Activated naive CD4-positive, alpha-beta T cell treated with anti-CD3 and anti-CD28 coated beads for 36 hours (primary cell): Measurements from ENCODE around the gene KIFBP. TPM values are rescaled to one million over a fixed set of nuclear protein-coding genes. Genes with fewer than 3 reads are reported as not detected.

Source experiments
- CTCF ChIA-PET: fragments of 350-600 bp; sonication (Branson Sonifier 250); formaldehyde crosslinking; loops from one replicate; lab custom pipeline; 2021; ENCODE audit warnings: antibody characterized with exemption; lab: Charles Lee
- DNase-seq: peaks from one replicate; pipeline ENCODE4 v3.0.0-alpha.2; 2020
- H3K27ac Mint-ChIP-seq: one replicate; pipeline ENCODE4 v1.8.0; 2021; ENCODE audit warnings: mild to moderate bottlenecking, mixed read lengths
- H3K27me3 Mint-ChIP-seq: one replicate; pipeline ENCODE4 v1.8.0; 2021; ENCODE audit warnings: low read depth, mixed read lengths
- H3K36me3 Mint-ChIP-seq: one replicate; pipeline ENCODE4 v1.8.0; 2021; ENCODE audit warnings: low read depth, mixed read lengths
- H3K4me1 Mint-ChIP-seq: one replicate; pipeline ENCODE4 v1.8.0; 2021; ENCODE audit warnings: low read depth, mixed read lengths
- H3K4me3 Mint-ChIP-seq: one replicate; pipeline ENCODE4 v1.8.0; 2021; ENCODE audit warnings: mild to moderate bottlenecking, moderate library complexity, mixed read lengths
- H3K9me3 Mint-ChIP-seq: one replicate; pipeline ENCODE4 v1.8.0; 2021; ENCODE audit warnings: mixed read lengths
- intact Hi-C: fragments of 100-400 bp; cut with micrococcal nuclease; formaldehyde crosslinking; loops from one replicate; pipeline ENCODE4 v1.15.1; 2023
- total RNA-seq, 2 experiments: library from RNA; stranded (reverse); gene quantifications; one replicate each; pipeline ENCODE4 v1.2.3, GENCODE V29; 2021

KIFBP gene
- total RNA-seq, 2 experiments from 2014 or later: 10.1 to 10.6 TPM

- no peaks in the 10 kb centered on the region for H3K27me3 Mint-ChIP-seq
- peak overlapping the region; percentile 52 for H3K27ac Mint-ChIP-seq
- H3K4me3 Mint-ChIP-seq: no peak overlapping the region
- no peaks in the 10 kb centered on the region for H3K36me3 Mint-ChIP-seq
- intact Hi-C loops: loop anchor here (1.0 to 2.0 kb wide), 4 partner anchors 10 to 50 kb away; no protein-coding TSS in a partner anchor
- H3K9me3 Mint-ChIP-seq: no peaks in the 10 kb centered on the region
- peaks cover 44% of the 10 kb centered on the region for H3K4me1 Mint-ChIP-seq
- DNase-seq: no peak
- CTCF ChIA-PET: interaction anchor here (0.7 to 1.3 kb wide), 8 partner anchors 9 to 50 kb away, joined by 3 to 10 read pairs (median 4); no protein-coding TSS in a partner anchor
Measured at GRCh38 chr10:69055241-69055640, 66.6 kb downstream of the KIFBP start.

DNA sequence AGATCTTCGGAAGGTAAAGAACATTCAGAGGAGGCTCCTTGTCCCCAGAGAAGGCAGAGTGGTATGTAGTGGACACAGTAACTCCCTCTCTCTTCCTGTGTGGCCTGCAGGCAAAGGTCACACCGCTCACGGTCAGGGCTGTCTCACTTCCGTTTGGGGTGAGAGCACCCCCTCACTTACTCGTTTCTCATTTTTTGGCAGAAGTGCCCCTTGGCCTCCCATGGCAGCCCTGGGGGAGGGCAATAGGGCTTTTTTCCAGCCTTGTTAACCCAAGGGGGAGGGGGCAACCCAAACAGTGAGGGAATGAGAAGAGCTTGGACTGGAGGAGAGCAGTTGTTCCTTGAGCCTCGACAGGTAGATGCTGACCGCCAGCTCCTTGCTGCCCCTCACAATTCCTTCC is 67.5 kb downstream of the KIFBP start:
- no peak overlapping the region for H3K27ac Mint-ChIP-seq
- no peaks in the 10 kb centered on the region for H3K36me3 Mint-ChIP-seq
- intact Hi-C loops: no loop called here
- H3K4me1 Mint-ChIP-seq: peaks cover 43% of the 10 kb centered on the region
- no peaks in the 10 kb centered on the region for H3K9me3 Mint-ChIP-seq
- CTCF ChIA-PET: interaction anchor here (1.3 kb wide), 2 partner anchors 10 kb away, joined by 4 to 9 read pairs; no protein-coding TSS in a partner anchor
- DNase-seq: no peak
- H3K27me3 Mint-ChIP-seq: no peaks in the 10 kb centered on the region
- H3K4me3 Mint-ChIP-seq: no peak overlapping the region

DNA sequence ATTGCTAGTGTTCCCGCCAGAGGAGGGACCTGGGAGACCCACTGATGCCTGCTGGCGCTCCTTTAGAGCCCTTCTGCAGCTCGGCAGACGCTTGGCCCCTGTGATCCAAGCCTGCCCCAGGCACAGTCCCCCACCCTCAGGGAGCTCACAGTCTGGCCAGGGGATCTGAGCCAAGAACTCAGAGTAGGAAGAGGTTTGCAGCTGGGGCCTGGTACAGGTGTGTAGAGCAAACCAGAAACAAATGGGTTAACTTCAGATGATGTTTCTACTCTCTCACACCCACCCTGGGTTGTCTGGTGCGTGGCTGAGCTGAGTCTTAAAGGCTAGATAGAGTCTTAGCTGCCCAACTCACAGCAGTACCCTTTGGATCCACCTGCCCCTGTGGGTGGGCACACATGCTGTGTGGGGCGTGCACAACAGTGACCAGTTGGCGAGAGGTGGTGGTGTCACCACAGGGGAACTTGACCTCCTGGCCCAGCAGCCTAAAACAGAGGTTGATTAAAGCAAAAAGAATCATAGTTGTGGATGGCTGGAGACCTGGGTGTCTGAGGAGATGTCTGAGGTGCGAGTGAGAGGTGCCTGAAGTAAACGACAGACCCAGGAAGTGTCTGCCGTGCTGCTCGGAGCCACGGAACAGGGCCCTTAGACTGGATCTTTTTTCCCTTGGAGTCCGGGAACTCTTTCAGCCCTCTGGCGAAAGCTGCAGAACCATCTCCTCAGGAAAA is 68.1 kb downstream of the KIFBP start:
- Mint-ChIP-seq H3K27ac (no peak overlapping the region), H3K4me3 (no peak overlapping the region), H3K27me3 (no peaks in the 10 kb centered on the region), H3K36me3 (no peaks in the 10 kb centered on the region), H3K4me1 (peaks cover 45% of the 10 kb centered on the region), H3K9me3 (no peaks in the 10 kb centered on the region)
- DNase-seq: no peak
- intact Hi-C loops: no loop called here
- CTCF ChIA-PET: interaction anchor here (1.3 kb wide), 1 partner anchor 9 kb away, joined by 9 read pairs; no protein-coding TSS in a partner anchor

DNA sequence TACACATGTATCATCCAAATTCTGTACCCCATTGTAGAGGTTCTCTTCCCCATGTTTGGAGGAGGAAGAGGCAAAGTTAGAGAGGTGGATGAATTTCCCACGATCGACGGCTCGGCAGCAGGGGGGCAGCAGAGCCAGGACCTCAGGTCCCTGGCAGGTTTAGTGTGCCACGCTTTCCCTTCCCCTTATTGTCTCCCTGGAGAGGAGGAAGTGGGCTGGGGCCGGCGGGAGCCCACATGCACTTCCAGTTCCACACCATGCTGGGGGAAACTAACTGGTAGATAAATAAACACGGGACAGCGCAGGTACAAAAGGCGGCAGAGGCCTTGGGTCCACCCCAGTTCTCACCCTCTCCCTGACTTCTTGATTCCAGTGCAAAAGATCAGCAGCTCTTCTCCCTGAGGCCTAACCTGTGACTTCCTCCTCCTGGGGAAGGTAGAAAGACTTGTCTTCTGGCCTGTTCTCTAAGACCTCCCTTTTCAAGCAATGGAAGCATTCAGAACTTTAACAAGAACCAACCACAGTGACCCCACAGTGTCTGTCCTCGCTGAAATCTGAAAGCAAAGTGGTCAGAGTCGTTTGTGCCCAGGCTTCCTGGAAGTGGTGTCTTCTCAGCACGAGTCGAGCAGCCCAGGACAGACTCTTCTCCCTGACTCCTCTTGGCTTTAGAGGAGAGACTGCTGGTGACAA is 68.8 kb downstream of the KIFBP start:
- peak; percentile 26 for DNase-seq
- peak overlapping the region; percentile 80 for H3K27ac Mint-ChIP-seq
- peak overlapping the region; percentile 26 for H3K4me3 Mint-ChIP-seq
- H3K27me3 Mint-ChIP-seq: no peaks in the 10 kb centered on the region
- CTCF ChIA-PET: interaction anchor here (1.3 kb wide), 1 partner anchor 8 kb away, joined by 9 read pairs; no protein-coding TSS in a partner anchor
- H3K36me3 Mint-ChIP-seq: no peaks in the 10 kb centered on the region
- H3K4me1 Mint-ChIP-seq: peaks cover 52% of the 10 kb centered on the region
- no peaks in the 10 kb centered on the region for H3K9me3 Mint-ChIP-seq
- intact Hi-C loops: no loop called here

- Mint-ChIP-seq H3K9me3 (no peaks in the 10 kb centered on the region), H3K27ac (no peak overlapping the region), H3K4me3 (no peak overlapping the region), H3K27me3 (no peaks in the 10 kb centered on the region), H3K36me3 (no peaks in the 10 kb centered on the region), H3K4me1 (peaks cover 53% of the 10 kb centered on the region)
- CTCF ChIA-PET: no interaction called here
- DNase-seq: no peak
- intact Hi-C loops: no loop called here
Measured at GRCh38 chr10:69057951-69058297, 69.3 kb downstream of the KIFBP start.

GRCh38 chr10:69060127-69060798 is 71.7 kb downstream of the KIFBP start:
- no peak for DNase-seq
- H3K9me3 Mint-ChIP-seq: no peaks in the 10 kb centered on the region
- H3K4me3 Mint-ChIP-seq: no peak overlapping the region
- H3K27me3 Mint-ChIP-seq: no peaks in the 10 kb centered on the region
- peaks cover 51% of the 10 kb centered on the region for H3K4me1 Mint-ChIP-seq
- intact Hi-C loops: no loop called here
- H3K27ac Mint-ChIP-seq: no peak overlapping the region
- no peaks in the 10 kb centered on the region for H3K36me3 Mint-ChIP-seq
- CTCF ChIA-PET: interaction anchor here (0.7 kb wide), 1 partner anchor 625 kb away, joined by 3 read pairs; no protein-coding TSS in a partner anchor

GRCh38 chr10:69061305-69062161 is 72.9 kb downstream of the KIFBP start:
- CTCF ChIA-PET: interaction anchor here (1.5 to 1.6 kb wide), 3 partner anchors 34 to 56 kb away, joined by 3 to 5 read pairs (median 3); no protein-coding TSS in a partner anchor
- intact Hi-C loops: no loop called here
- Mint-ChIP-seq H3K4me1 (peaks cover 50% of the 10 kb centered on the region), H3K4me3 (peak overlapping the region; percentile 44), H3K9me3 (no peaks in the 10 kb centered on the region), H3K27me3 (no peaks in the 10 kb centered on the region), H3K36me3 (no peaks in the 10 kb centered on the region), H3K27ac (peak overlapping the region; percentile 19)
- peak; percentile 41 for DNase-seq

GRCh38 chr10:69062901-69063300 is 74.3 kb downstream of the KIFBP start:
- intact Hi-C loops: no loop called here
- H3K36me3 Mint-ChIP-seq: no peaks in the 10 kb centered on the region
- no peak overlapping the region for H3K4me3 Mint-ChIP-seq
- H3K27me3 Mint-ChIP-seq: no peaks in the 10 kb centered on the region
- CTCF ChIA-PET: interaction anchor here (1.5 to 1.7 kb wide), 4 partner anchors 25 to 57 kb away, joined by 3 to 5 read pairs (median 4); partner anchors contain the start of gene SRGN
- H3K9me3 Mint-ChIP-seq: no peaks in the 10 kb centered on the region
- no peak overlapping the region for H3K27ac Mint-ChIP-seq
- no peak for DNase-seq
- peaks cover 42% of the 10 kb centered on the region for H3K4me1 Mint-ChIP-seq

DNA sequence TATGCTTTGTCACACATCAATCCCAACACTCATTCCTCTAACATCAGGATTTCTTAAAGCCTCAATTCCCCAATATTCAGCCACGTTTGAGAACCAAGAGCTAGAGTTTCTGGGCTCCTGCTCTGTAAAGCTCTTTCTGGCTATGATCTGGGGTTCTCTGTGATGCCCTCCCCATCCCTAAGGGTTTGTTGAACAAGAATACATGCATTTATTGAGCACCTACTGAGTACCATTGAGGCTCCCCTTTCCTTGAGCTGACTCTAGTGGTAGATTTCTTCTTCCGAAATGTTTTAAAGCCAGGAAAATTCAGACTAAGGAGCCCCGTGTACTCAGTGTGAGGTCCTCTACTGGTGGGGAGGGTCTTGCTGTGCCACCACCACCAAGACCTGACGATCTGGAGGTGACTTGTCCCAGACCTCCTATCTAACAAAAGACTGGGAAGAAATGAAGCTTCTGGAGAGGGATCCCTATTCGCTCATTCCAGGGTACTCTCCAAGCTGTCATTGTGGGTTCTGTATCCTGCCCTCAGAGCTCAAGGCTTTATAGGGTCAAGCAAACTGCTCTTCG is 76.2 kb downstream of the KIFBP start:
- Mint-ChIP-seq H3K27me3 (no peaks in the 10 kb centered on the region), H3K27ac (no peak overlapping the region), H3K9me3 (no peaks in the 10 kb centered on the region), H3K36me3 (no peaks in the 10 kb centered on the region), H3K4me1 (peaks cover 39% of the 10 kb centered on the region), H3K4me3 (no peak overlapping the region)
- DNase-seq: no peak
- intact Hi-C loops: loop anchor here (1.0 kb wide), 1 partner anchor 10 kb away; no protein-coding TSS in a partner anchor
- CTCF ChIA-PET: interaction anchor here (0.6 to 3.1 kb wide), 8 partner anchors 8 to 59 kb away, joined by 4 to 23 read pairs (median 8); partner anchors contain the start of gene SRGN

GRCh38 chr10:69065406-69066361 is 77.1 kb downstream of the KIFBP start:
- no peaks in the 10 kb centered on the region for H3K9me3 Mint-ChIP-seq
- peak; percentile 67 for DNase-seq
- peak overlapping the region; percentile 93 for H3K27ac Mint-ChIP-seq
- intact Hi-C loops: loop anchor here (1.0 kb wide), 4 partner anchors 10 to 59 kb away; partner anchors contain the start of gene VPS26A
- CTCF ChIA-PET: interaction anchor here (0.6 to 3.1 kb wide), 13 partner anchors 9 to 453 kb away, joined by 3 to 23 read pairs (median 5); partner anchors contain the start of gene SRGN
- H3K36me3 Mint-ChIP-seq: no peaks in the 10 kb centered on the region
- H3K27me3 Mint-ChIP-seq: no peaks in the 10 kb centered on the region
- H3K4me1 Mint-ChIP-seq: peaks cover 39% of the 10 kb centered on the region
- H3K4me3 Mint-ChIP-seq: peak overlapping the region; percentile 19
